Measurements from ENCODE around the gene ZNF410.

Gene ZNF410

DNA sequence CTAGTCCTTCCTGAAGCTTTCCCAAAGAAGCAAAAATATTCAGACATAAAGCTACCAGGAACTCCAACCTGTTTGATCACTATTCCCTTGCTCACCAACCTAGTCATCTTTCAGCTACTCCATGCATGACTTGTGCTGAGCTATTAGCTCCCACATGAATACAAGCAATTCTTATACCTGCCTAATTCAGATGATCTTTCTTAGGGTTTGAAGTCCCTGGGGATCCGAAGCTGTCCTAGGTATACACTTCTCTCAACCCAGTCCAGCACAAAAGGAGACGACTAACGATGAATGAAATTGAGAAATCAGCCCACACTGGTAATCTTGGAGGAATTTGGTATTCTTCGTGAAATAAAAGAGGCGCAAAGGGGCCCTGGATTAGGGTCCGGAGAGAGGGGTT is 35.7 kb upstream of the ZNF410 start:
- H3K4me1 Mint-ChIP-seq: peaks cover 26% of the 10 kb centered on the region
- H3K9me3 Mint-ChIP-seq: no peaks in the 10 kb centered on the region
- peak overlapping the region; percentile 100 for H3K27ac Mint-ChIP-seq
- peak overlapping the region; percentile 99 to 100 (median 99) for H3K4me3 Mint-ChIP-seq
- no peaks in the 10 kb centered on the region for H3K36me3 Mint-ChIP-seq (ENCODE audit: low read depth)
- TF ChIP-seq, protein P1, sequence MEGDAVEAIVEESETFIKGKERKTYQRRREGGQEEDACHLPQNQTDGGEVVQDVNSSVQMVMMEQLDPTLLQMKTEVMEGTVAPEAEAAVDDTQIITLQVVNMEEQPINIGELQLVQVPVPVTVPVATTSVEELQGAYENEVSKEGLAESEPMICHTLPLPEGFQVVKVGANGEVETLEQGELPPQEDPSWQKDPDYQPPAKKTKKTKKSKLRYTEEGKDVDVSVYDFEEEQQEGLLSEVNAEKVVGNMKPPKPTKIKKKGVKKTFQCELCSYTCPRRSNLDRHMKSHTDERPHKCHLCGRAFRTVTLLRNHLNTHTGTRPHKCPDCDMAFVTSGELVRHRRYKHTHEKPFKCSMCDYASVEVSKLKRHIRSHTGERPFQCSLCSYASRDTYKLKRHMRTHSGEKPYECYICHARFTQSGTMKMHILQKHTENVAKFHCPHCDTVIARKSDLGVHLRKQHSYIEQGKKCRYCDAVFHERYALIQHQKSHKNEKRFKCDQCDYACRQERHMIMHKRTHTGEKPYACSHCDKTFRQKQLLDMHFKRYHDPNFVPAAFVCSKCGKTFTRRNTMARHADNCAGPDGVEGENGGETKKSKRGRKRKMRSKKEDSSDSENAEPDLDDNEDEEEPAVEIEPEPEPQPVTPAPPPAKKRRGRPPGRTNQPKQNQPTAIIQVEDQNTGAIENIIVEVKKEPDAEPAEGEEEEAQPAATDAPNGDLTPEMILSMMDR (IDR thresholded peaks at IDR 0.05; ENCODE audit: unreplicated experiment in 3 of 3): no peak
- no peaks in the 10 kb centered on the region for H3K27me3 Mint-ChIP-seq (ENCODE audit: low read depth)

DNA sequence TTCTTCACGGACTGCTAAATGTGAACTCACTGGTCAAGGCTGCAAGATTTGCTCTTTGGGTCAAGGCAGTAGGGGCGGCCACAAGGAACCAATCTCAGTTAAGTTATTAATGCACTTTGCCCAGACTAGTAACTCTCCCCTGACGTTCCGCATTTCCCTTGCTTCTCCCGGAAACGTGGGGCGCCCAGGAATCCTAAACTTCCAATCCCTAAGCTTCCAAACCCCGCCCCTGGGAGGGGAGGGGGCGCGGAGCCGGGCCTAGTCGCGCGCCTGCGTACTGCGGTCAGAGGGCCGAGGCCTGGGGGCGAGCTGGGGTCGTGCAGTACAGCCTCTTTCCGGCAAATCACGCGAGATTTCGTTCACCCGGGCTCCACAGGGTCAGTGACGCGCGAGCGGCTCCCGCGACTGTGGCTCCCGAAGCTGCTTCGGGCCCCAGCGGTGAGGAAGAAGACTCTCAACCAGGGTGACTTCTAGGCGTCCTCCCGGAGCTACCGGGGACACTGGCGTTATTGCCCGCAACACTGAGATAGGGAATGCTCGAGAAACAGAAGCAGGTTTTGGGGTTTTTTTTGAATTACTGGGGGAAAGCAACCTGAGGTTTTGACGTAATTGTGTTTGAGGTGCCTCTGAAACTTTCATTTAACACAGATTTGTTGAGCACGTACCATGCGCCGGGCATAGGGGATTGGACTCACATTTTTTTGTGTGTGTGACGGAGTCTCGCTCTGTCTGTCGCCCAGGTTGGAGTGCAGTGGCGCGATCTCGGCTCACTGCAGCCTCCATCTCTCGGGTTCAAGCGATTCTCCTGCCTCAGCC is 34.9 kb upstream of the ZNF410 start, which contains the start of gene PTGR2:
PTGR2 (plus strand) TSS at position 265 of the 816 bp plus-strand sequence. CDS start 7,032 bp downstream, outside the sequence.
- peaks cover 25% of the 10 kb centered on the region for H3K4me1 Mint-ChIP-seq

DNA sequence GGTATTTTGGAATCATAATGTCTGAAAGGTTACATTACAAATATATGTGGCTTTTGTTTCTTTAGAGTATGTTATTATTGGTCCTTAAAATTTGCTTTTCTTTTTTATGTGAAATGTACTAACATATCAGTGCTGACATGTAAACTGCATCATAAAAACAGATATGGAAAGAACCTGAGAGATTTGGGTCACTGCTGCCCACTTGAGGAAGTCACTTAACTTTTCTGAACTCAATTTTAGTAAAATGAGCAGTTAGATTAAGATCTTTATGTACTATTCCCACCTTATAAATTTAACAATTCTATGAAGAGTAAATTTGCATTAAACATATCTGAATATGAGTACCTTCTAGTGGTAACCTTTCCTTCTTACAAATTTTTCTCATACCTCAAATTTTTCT is 27.5 kb upstream of the ZNF410 start:
- no peak overlapping the region for H3K27ac Mint-ChIP-seq
- peaks cover 14% of the 10 kb centered on the region for H3K36me3 Mint-ChIP-seq (ENCODE audit: low read depth)
- H3K27me3 Mint-ChIP-seq (ENCODE audit: low read depth): no peaks in the 10 kb centered on the region
- H3K4me3 Mint-ChIP-seq: no peak overlapping the region
- no peaks in the 10 kb centered on the region for H3K9me3 Mint-ChIP-seq
- H3K4me1 Mint-ChIP-seq: no peaks in the 10 kb centered on the region
- TF ChIP-seq, protein P1 (IDR thresholded peaks at IDR 0.05; ENCODE audit: unreplicated experiment in 3 of 3): no peak

More for the DNA sequence above, 34.9 kb upstream of the ZNF410 start, which contains the start of gene PTGR2:
- TF ChIP-seq, protein P1 (IDR thresholded peaks at IDR 0.05; ENCODE audit: unreplicated experiment in 3 of 3): no peak
- H3K9me3 Mint-ChIP-seq: no peaks in the 10 kb centered on the region
- no peaks in the 10 kb centered on the region for H3K36me3 Mint-ChIP-seq (ENCODE audit: low read depth)
- H3K27me3 Mint-ChIP-seq (ENCODE audit: low read depth): no peaks in the 10 kb centered on the region
- H3K27ac Mint-ChIP-seq: peak within 1 kb of the TSS; percentile 100
- H3K4me3 Mint-ChIP-seq: peak within 1 kb of the TSS; percentile 99 to 100 (median 99)

DNA sequence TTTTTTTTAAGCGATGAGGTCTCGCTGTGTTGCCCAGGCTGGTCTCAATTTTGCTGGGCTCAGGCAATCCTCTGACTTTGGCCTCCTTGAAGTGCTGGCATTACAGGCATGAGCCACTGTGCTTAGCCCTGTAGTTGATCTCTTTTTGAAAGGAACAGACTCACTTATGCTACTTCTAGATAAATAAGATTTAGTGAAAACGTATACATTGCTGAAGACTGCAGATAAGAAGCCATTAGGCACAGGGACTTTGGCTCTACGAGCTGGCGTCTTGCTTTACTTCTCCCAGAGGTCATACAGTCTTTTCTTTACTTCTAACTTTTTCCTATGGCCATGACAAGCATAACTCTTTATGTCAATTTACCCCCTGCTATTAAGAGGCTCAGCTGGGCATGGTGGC is 25.6 kb upstream of the ZNF410 start:
- H3K36me3 Mint-ChIP-seq (ENCODE audit: low read depth): peaks cover 24% of the 10 kb centered on the region
- H3K27ac Mint-ChIP-seq: no peak overlapping the region
- no peaks in the 10 kb centered on the region for H3K4me1 Mint-ChIP-seq
- no peaks in the 10 kb centered on the region for H3K27me3 Mint-ChIP-seq (ENCODE audit: low read depth)
- H3K4me3 Mint-ChIP-seq: no peak overlapping the region
- TF ChIP-seq, protein P1 (IDR thresholded peaks at IDR 0.05; ENCODE audit: unreplicated experiment in 3 of 3): no peak
- no peaks in the 10 kb centered on the region for H3K9me3 Mint-ChIP-seq

DNA sequence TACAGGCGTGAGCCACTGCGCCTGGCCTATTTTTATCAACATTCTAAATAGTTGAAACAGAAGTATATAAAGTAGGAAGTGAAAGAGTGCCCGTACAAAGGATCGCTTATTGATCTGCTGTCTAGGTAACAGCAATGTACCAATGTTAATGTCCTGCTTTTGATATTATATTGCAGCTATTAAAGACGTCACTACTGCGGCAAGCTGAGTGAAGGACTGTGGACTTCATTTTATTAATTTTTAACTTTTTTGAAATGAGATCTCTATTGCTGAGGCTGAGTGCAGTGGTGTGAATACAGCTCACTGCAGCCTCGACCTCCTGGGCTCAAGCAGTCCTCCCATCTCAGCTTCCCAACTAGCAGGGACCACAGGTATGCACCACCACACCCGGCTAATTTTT is 24.2 kb upstream of the ZNF410 start:
- Mint-ChIP-seq H3K9me3 (no peaks in the 10 kb centered on the region), H3K4me3 (no peak overlapping the region)

More for the DNA sequence above, 24.2 kb upstream of the ZNF410 start:
- H3K27ac Mint-ChIP-seq: no peak overlapping the region
- TF ChIP-seq, protein P1 (IDR thresholded peaks at IDR 0.05; ENCODE audit: unreplicated experiment in 3 of 3): no peak
- H3K27me3 Mint-ChIP-seq (ENCODE audit: low read depth): no peaks in the 10 kb centered on the region
- H3K36me3 Mint-ChIP-seq (ENCODE audit: low read depth): peaks cover 27% of the 10 kb centered on the region
- H3K4me1 Mint-ChIP-seq: no peaks in the 10 kb centered on the region

Data from nephron (organoid).